Tibial nerve (tissue), 4 donors: ENCODE results near the gene PSMC1.
"Not testable (repeated sequence)": the region's sequence is repeated elsewhere in the genome, so short reads cannot be mapped to it uniquely, and the experiment has no call there.

Experiments
- EP300 ChIP-seq, 2 donors: sonication (generic); formaldehyde crosslinking; IDR thresholded peaks; one replicate each; pipeline ENCODE4 v1.6.1; 2017; ENCODE audit warnings: antibody characterized with exemption in 2 of 2, mild to moderate bottlenecking in 1 of 2
- POLR2A ChIP-seq, 2 donors: fragments of 450-650 bp; IDR thresholded peaks; one replicate each; pipeline ENCODE4 v1.6.1; 2017; ENCODE audit warnings: antibody characterized with exemption in 2 of 2, mild to moderate bottlenecking in 2 of 2, moderate library complexity in 2 of 2
- TF ChIP-seq, protein P1 (sequence below), 5 experiments: fragments of 200-600 bp in 3 of 5; fragments of 450-650 bp in 2 of 5; sonication (generic) in 3 of 5; IDR thresholded peaks; one replicate each; pipeline ENCODE4 v1.5.1; 2016 to 2019; ENCODE audit warnings: antibody characterized with exemption in 5 of 5, mild to moderate bottlenecking in 3 of 5, moderate library complexity in 2 of 5

DNA sequence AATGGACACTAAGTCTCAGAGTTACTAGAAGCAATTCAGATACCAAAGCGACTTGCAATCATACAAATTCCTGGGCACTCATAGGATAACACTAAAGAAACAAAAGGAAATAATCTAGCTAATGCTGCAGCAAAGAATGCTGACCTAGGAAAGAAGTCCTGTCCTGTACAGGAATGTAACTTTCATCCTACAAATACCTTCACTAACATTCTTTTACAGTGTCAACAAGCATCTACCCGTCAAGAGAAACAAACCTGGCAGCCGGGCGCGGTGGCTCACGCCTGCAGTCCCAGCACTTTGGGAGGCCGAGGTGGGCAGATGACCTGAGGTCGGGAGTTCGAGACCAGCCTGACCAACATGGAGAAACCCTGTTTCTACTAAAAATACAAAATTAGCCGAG, 8.9 kb upstream of the PSMC1 start:
- TF ChIP-seq, protein P1, sequence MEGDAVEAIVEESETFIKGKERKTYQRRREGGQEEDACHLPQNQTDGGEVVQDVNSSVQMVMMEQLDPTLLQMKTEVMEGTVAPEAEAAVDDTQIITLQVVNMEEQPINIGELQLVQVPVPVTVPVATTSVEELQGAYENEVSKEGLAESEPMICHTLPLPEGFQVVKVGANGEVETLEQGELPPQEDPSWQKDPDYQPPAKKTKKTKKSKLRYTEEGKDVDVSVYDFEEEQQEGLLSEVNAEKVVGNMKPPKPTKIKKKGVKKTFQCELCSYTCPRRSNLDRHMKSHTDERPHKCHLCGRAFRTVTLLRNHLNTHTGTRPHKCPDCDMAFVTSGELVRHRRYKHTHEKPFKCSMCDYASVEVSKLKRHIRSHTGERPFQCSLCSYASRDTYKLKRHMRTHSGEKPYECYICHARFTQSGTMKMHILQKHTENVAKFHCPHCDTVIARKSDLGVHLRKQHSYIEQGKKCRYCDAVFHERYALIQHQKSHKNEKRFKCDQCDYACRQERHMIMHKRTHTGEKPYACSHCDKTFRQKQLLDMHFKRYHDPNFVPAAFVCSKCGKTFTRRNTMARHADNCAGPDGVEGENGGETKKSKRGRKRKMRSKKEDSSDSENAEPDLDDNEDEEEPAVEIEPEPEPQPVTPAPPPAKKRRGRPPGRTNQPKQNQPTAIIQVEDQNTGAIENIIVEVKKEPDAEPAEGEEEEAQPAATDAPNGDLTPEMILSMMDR (IDR thresholded peaks at IDR 0.05): not testable (repeated sequence)
- not testable (repeated sequence) for TF ChIP-seq EP300, POLR2A (IDR thresholded peaks at IDR 0.05)
